Peyer's patch (tissue), 4 donors: ENCODE results near the gene ZBTB6.

ENCODE experiments used
- POLR2A ChIP-seq, 2 donors: fragments of 450-650 bp; IDR thresholded peaks; one replicate each; pipeline ENCODE4 v1.5.1; 2017; ENCODE audit warnings: antibody characterized with exemption in 2 of 2, mild to moderate bottlenecking in 2 of 2, moderate library complexity in 2 of 2
- TF ChIP-seq, protein P1 (sequence below), 6 experiments: fragments of 450-650 bp in 4 of 6; fragments of 200-600 bp in 2 of 6; sonication (generic) in 1 of 6; IDR thresholded peaks; one replicate each; pipeline ENCODE4 v1.5.1; 2017 to 2019; ENCODE audit warnings: antibody characterized with exemption in 6 of 6, mild to moderate bottlenecking in 3 of 6, moderate library complexity in 1 of 6

DNA sequence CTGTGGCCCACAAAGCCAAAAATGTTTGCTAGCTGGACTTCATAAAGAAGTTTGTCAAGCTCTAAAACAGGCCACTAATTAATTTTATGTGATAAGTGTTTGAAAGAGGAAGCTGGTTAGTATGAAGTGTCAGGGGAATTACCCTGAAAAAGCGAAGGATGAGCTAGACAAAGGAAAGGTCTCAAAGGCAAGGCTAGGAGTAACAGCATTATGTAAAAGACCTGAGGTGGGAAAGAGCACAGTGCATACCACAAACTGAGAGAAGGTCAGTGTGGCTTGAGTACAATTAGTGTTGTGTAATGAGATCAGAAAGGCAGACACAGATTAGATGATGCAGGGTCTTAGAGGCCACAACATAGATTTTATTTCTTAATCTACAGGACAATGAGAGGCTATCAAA is 37.6 kb downstream of the ZBTB6 start:
- TF ChIP-seq, protein P1, sequence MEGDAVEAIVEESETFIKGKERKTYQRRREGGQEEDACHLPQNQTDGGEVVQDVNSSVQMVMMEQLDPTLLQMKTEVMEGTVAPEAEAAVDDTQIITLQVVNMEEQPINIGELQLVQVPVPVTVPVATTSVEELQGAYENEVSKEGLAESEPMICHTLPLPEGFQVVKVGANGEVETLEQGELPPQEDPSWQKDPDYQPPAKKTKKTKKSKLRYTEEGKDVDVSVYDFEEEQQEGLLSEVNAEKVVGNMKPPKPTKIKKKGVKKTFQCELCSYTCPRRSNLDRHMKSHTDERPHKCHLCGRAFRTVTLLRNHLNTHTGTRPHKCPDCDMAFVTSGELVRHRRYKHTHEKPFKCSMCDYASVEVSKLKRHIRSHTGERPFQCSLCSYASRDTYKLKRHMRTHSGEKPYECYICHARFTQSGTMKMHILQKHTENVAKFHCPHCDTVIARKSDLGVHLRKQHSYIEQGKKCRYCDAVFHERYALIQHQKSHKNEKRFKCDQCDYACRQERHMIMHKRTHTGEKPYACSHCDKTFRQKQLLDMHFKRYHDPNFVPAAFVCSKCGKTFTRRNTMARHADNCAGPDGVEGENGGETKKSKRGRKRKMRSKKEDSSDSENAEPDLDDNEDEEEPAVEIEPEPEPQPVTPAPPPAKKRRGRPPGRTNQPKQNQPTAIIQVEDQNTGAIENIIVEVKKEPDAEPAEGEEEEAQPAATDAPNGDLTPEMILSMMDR (IDR thresholded peaks at IDR 0.05), result no peak
- TF ChIP-seq POLR2A (IDR thresholded peaks at IDR 0.05), result no peak
